HG02610 (cell line): ENCODE measurements around the gene LDLRAD3.
"Not testable (repeated sequence)": the region's sequence is repeated elsewhere in the genome, so short reads cannot be mapped to it uniquely, and the experiment has no call there.

ENCODE experiments used
- ATAC-seq: cut with Tn5 transposase; IDR thresholded peaks from one replicate; pipeline ENCODE4 v1.9.1; 2021; ENCODE audit warnings: mild to moderate bottlenecking, moderate library complexity; ENCODE audit not compliant: unreplicated experiment

Gene LDLRAD3

DNA sequence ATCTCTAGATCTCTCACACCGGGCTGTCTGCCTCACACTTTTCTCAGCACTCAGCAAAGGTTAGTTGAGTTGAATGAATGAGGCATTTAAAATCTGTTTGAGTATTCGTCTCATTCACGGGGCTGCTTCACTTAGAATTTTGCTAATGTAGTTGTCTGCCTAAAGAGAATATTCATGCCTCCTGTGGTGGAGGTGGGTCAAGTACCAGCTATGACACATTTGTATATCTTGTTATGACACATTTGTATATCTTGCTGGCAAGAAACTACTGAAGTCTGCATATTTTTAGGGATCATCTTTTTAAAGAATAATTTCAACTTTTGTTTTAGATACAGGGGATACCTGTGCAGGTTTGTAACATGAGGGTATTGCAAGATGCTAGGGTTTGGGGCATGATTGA, 43.1 kb downstream of the LDLRAD3 start:
- ATAC-seq, result no peak

DNA sequence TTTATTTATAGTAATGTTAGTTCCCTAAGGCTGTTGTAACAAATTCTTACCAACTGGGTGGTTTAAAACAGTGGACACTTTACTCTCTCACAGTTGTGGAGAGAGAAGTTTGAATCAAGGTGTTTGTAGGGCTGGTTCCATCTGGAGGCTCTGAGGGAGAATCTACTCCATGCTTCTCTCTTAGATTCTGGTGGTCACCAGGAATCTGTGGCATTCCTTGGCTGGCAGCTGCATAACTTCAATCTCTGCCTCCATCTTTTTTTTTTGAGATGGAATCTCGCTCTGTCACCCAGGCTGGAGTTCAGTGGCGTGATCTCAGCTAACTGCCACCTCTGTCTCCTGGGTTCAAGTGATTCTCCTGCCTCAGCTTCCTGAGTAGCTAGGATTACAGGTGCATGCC, 46.3 kb downstream of the LDLRAD3 start:
- no peak for ATAC-seq

DNA sequence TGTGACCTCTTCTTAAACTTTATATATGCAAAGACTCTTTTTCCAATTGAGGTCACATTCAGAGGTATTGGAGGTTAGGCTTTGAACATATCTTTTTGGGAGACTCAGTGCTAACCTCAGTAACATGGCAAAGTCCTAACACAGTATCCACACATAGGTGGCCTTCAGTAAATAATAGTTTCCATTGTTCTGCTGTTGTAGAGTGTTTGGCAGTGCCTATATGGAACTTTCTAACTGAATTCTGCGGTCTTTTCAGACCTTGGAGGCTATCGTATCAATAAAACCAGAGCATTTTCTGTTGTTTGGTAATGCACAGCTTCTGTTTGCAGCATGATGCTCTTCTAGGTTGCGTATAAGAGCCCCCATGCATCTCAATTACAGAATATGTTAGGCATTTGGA, 47.0 kb downstream of the LDLRAD3 start:
- ATAC-seq, result no peak

DNA sequence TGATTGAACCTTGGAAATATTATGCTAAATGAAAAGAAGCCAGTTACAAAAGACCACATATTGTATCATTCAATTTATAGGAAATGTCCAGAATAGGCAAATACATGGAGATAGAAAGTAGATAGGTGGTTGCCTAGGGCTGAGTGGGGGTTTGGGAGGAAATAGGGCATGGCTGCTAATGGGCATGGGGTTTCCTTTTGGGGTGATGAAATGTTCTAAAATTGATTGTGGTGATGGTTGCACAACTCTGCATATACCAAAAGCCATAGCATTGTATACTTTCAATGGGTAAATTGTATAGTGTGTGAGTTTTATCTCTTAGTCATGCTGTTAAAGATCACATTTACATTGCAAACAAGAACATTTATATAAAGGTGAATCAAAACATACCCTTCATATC, 48.7 kb downstream of the LDLRAD3 start:
- ATAC-seq, result no peak

DNA sequence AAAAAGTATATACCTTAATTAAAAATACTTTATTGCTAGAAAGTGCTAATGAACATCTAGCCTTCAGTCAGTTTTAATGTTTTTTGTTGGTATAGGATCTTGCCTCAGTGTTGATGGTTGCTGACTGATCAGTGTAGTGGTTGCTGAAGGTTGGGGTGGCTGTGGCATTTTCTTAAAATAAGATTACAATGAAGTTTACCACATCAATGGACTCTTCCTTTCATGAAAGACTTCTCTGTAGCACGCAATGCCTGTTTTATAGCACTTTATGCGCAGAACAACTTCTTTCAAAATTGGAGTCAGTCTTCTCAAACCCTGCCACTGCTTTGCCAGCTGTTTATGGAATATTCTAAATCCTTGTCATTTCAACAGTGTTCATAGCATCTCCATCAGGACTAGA, 50.6 kb downstream of the LDLRAD3 start:
- ATAC-seq, result no peak

DNA sequence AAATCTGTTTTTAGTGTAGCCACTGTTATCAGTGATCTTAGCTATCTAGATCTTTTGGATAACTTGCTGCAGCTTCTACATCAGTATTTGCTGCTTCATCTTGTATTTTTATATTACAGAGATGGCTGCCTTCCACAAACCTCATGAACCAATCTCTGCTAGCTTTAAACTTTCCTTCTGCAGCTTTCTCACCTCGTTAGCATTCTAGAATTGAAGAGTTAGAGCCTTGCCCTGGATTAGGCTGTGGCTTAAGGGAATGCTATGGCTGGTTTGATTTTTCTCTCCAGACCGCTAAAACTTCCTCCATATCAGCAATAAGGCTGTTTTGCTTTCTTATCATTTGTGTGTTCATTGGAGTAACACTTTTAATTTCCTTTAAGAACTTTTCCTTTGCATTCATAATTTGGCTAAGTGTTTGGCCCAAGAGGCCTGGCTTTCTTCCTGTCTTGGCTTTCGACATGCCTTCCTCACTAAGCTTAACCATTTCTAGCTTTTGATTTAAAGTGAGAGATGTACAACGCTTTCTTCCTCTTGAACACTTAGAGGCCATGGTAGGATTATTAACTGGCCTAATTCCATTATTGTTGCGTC, 51.9 kb downstream of the LDLRAD3 start:
- ATAC-seq, result no peak

DNA sequence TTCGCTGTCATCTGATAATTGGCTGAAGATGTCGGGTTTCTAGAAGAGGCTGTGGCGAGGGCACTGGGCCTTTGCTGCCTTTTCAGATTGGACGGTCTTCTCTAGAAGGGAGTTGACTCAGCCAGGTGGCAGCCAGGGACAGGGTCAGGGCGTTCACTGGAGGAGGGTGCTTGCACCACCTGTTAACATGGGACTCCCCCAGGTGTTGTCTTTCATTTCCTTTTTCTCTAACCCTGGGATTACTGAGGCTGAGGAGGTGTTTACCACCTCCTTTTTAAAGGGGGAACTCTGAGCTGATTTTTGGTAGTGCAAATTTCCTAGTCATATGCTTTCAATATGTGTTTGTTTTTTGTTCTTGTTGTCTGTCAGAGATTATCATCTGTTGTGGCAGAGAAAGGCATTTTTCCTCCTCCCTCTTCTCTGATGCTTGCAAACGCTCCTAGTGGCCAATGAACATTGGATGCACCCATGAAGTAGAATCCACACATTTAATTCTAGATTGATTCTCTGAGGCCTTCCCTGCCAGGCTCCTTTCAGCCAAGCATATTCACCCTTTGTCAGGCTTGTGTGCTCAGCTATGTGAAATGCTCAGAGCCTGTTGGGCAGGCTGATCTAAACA, 54.1 kb downstream of the LDLRAD3 start:
- ATAC-seq, result no peak

DNA sequence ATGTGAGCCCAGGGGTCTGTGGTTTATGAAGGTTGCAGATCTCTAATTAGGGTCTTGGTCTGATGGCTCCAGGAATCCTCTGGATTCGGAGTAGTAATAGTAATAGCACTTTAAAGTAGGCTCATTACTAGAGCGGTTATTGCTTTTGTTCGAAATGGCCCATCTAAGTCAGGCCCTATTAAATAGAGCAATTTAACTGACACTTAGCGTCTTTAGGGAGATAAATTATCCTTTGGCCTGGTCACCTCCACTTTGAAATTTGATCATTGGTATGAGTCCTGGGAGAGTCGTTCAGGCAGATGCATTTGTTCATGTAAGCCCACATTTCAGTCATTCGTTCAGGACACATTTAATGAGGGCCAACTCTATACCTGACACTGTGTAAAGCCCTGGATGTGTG, 54.8 kb downstream of the LDLRAD3 start:
- no peak for ATAC-seq

DNA sequence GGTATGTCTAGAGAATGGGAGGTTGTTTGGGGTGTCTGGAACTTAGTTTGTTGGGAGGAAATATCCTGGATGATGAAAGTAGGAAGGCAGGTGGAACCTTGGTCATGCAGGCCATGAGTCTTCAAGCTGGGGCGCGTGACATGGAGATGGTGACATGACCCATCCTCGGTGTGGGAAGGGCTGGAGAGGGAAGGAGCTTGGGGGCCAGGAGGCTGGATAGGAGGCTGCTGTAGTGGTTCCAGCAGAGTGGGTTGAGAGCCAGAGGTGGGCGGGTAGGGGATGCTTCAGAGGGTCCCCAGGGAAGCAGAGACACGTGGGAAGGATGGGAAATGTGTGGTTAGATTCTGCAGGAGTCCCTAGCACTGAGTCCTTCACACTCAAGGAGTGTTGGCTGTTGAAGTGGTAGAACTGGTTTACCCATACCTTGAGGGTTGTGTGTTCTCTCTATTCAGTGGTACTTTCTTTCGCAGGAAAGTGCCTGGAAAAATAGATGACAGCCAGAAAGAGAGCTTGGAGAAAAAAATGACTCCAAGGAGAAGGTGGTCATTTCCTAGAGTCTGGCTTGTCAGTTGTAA, 56.8 kb downstream of the LDLRAD3 start:
- ATAC-seq, result no peak

DNA sequence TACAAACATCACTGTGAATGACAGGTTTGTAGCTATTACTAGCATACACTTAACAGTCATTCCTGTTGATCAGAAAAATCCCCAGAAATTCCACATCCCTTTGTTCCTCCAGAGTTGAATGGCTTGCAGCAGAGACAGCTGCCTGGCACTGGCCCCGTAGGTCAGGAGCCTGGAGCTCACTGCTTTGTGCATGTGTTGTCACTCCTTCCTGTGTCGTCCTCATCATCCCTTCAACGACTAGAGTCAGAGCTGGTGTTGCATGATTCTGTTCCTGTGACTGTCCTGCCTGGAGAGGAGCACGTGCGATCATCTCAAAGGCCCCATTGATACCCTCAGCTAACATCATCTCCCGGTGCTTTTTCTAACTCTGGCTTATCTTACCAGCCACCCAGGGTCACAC, 58.3 kb downstream of the LDLRAD3 start:
- ATAC-seq, result no peak

DNA sequence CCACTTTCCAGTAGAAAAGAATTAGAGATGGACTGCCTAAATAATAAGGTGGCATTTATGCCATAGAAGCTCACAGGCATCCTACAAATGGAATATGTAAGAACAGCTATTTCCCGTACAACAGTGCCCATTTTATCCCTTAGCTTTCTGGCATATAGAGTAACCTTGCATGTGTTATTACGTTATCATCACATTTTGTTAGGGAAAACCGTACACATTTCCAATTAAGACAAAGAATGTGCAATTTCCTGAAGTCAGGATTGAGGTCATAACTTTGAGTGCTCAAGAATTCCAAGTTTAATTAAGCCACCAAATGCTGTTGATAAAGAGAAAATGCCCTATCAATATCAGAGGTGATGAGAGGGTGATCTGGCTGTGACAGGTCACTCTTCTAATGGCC, 58.9 kb downstream of the LDLRAD3 start:
- no peak for ATAC-seq

DNA sequence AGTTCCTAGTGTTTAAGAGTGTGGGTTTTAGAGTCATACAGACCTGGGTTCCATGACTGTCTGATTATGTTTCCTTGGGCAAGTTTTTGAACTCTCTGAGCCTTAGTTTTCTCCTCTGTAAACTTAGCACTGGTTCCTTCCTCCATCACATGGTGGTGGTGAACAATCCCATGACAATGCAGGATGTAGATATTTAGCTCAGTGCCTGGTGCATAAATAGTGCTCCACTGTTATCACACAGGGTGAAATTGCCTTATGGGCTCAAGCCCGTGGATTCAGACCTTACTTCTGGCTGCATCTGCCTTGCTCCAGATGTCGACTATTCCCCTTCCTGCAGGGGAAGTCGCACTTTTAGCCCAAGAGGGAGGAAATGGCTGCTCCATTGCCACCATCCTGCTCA, 62.7 kb downstream of the LDLRAD3 start:
- ATAC-seq, result no peak

DNA sequence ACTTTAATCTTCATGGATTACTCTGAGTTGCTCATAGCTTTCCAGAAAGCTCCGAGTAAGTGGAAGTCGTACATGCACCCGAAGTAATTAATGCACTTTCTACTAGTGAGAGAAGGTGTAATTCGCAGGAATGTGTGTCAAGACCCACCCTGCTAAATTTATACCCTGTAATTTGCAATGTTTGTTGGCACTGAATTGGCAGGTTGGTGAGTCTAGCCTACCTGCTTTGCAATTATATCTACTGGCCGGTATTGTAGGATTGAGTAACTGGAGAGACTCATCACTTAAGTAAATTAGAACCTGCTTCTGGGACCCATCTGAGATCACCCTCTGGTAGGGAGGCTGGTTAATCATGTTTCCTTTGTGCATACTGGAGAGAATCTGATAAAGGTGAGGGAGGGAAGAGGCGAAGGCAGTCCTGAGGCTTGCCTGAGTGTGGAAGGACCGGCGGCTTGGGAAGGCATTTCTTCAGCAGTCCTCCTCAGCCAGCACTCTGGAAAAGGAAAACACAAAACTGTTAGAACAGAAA, 63.3 kb downstream of the LDLRAD3 start:
- ATAC-seq, result no peak

DNA sequence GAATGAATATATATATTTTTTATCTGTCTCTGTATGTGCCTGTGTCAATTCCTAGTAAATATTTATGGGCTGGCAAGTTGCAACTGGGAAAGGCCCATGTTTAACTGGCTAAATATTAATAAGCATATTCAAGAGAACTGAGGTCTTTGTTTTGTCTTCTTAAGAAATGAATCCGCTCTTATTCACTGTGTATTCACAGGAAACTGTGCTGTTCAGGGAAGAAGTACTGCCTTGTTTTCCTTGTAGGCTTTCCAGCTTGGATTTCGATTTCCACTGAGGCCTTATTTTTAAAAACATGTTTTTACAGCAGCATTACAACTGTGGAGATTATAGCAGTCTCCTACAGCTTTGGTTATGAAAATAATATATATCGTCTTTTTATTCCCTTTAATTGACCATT, 64.7 kb downstream of the LDLRAD3 start:
- ATAC-seq, result no peak

DNA sequence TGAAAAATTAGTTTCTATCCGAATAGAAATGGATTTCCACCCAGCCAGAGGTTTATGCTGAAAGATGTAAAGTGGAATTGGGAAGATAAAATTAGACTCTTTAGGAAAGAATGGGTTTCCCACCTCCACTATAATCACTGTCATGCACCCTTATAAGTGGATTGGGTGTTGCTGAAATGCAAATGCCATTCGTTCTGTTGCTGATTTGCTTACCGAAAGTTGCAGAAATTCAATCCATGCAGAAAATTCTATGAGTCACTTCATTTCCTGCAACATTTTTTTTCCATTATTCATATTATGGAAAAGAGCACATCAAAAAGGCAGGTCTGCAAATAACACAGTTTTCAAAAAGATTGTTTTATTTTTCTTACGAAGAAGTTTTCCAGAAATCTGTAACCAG, 65.6 kb downstream of the LDLRAD3 start:
- ATAC-seq, result no peak

DNA sequence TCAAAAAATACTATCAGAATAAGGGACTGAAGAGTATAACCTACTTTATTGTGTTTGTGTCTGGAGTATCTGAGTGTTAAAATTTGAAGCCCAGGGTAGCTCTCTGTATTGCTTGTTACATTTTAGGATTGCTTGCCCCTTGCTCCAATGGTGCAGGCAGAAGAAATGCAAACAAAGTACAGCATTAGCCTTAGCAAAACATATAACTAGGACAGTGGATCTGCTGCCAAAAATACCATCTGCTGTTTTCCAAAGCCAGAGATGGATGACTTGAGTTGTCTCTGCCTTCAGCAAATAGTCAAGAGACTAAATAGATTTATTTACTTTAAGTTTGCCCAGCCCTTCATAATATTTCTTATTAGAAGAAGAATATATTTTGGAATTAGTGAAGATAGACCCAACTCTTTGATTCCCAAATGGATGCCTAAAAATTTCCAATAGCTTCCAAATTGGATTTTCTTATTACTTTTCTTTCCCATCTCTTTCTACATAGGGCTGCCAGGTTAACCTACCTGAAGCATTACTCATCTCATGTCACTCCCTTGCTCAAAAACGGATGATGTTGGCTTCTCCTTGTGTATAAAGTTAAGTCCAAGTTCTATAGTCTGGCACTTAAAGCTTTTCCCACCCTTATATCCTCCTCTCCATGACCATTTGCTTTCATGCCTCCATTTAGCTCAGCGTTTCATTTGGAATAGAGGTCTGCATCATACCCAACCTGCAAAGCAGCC, 66.3 kb downstream of the LDLRAD3 start:
- ATAC-seq, result no peak

DNA sequence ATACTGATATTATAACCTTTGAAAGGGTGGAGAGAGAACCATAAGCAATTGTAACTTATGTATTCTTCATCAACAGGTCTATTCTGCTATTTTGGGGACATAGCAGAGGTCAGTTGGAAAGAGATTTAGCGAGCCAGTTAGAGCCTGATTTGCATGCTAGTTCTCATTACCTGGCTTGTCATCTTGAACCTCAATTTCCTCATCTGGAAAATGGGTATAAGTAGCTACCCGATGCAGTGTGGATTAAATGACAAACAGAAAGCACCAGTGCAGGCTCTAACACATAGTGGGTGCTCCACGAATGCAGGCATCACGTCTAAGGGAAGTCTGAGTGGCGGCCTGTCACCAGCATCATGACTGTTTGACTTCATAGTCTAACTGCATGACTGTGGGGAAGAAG, 67.7 kb downstream of the LDLRAD3 start:
- ATAC-seq, result no peak

DNA sequence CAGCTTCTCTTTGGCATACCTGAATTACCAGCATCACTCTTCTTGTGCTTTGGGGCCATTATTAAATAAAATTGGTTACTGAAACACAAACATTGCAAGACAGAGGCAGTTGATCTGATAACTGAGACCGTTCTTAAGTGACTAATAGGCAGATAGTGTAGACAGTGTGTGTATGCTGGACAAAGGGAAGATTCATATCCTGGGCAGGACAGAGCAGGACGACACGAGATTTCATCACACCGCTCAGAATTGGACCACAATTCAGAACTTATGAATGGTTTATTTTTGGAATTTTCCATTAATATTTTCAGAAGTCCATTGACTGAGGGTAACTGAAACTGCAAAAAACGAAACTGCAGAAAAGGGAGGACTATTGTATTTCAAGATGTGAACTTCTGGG, 68.6 kb downstream of the LDLRAD3 start:
- no peak for ATAC-seq

DNA sequence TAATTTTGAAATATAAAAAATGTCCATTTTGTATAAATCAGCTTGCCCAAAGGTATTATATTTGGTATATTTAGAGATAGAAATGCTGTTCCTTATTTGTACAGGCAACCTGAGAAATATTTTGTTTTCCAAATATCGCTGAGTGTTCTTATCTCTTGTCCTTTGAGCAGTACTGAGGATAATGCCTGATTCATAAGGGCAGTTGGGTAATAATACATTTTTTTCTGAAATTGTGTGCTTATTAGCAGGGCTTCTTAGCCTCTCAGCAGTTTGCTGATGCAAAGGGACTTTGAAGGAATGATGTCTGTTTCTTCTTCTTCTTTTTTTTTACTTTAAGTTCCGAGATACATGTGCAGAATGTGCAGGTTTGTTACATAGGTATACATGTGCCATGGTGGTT, 69.1 kb downstream of the LDLRAD3 start:
- ATAC-seq, result no peak

DNA sequence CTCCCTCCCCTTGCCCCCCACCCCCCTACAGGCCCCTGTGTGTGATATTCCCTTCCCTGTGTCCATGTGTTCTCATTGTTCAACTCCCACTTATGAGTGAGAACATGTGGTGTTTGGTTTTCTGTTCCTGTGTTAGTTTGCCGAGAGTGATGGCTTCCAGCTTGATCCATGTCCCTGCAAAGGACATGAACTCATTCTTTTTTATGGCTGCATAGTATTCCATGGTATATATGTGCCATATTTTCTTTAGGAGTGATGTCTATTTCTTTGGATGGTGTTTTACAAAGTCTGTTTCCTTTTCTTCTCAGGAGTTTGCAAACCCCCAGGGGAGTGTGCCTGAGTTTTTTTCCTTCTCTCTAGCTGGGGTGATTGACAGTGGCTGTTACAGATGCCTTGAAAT, 69.6 kb downstream of the LDLRAD3 start:
- ATAC-seq, result not testable (repeated sequence)

DNA sequence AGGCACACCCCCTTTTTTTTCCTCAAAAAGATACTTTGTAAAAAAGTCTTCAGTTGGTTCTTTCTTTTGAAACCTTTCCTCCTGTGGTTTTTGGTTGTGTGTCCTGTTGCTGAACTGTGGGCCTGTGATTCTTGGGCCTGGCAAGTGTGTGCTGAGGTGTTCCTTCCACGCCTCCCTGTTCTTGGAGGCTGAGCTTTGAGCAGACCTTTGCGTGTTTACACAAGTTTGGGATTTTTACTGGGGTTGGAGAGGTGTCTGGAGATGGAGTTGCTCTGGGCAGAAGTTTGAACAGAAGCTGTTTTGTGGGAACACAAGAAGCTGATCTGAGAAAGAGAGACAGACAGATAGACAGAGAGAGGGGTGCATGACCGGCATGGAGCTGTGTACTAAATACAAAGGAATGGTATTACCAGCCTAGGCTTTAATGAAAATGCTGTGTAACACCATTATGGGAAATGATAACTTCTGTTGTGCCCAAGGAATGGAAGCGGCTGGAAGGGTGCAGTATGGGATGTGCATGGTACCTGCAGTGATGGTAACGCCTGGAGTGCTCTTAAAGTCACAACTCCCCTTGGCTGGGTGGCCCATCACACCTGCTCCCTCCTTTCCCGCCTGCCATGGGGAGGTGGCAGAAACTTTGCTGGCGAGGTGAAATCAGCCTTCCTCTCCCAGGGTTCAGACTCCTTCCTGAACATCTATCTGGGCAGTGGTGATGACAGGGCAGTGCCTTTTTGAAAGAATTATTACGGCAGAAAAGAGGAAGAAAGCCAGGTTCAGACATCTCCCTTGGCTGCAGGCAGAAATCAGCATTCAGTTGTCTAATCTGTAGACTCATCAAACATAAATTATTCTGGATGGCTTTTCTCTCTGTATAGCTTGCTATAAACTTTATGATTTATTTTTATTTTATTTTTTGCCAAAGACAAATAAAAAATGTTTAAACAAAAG, 70.4 kb downstream of the LDLRAD3 start:
- no peak for ATAC-seq
